Gastroesophageal sphincter (tissue), 4 donors: ENCODE results near the gene RFX2. TPM values are rescaled to one million over a fixed set of nuclear protein-coding genes. Genes with fewer than 3 reads are reported as not detected.

Experiments
- ATAC-seq: fragments of 150-250 bp; one replicate; pipeline ENCODE4 v1.9.1; 2016; ENCODE audit warnings: mild to moderate bottlenecking, moderate library complexity
- H3K27ac ChIP-seq, 4 donors: fragments of 200-600 bp; sonication (generic) in 3 of 4; 1 replicate in 3 of 4; 2 replicates in 1 of 4; pipeline ENCODE4 v1.5.1; 2016 to 2019
- H3K27me3 ChIP-seq: fragments of 200-600 bp; sonication (generic); one replicate; pipeline ENCODE4 v1.5.1; 2019
- H3K36me3 ChIP-seq, 2 donors: fragments of 200-600 bp; sonication (generic); one replicate each; pipeline ENCODE4 v1.5.1; 2019; ENCODE audit warnings: control low read depth in 1 of 2
- H3K4me1 ChIP-seq, 3 donors: fragments of 200-600 bp; sonication (generic); 1 replicate in 2 of 3; 2 replicates in 1 of 3; pipeline ENCODE4 v1.5.1; 2016 to 2019; ENCODE audit warnings: control low read depth in 2 of 3
- H3K4me3 ChIP-seq, 2 donors: fragments of 200-600 bp; sonication (generic); one replicate each; pipeline ENCODE4 v1.5.1; 2019; ENCODE audit warnings: mild to moderate bottlenecking in 1 of 2, moderate library complexity in 1 of 2
- H3K9me3 ChIP-seq, 3 donors: fragments of 200-600 bp; sonication (generic); one replicate each; pipeline ENCODE4 v1.5.1; 2017 to 2019; ENCODE audit warnings: control low read depth in 2 of 3
- EP300 ChIP-seq: sonication (generic); formaldehyde crosslinking; IDR thresholded peaks from one replicate; pipeline ENCODE4 v1.6.1; 2017; ENCODE audit warnings: antibody characterized with exemption, mild to moderate bottlenecking
- POLR2A ChIP-seq, 2 donors: fragments of 450-650 bp; IDR thresholded peaks; one replicate each; pipeline ENCODE4 v1.6.1; 2017; ENCODE audit warnings: antibody characterized with exemption in 2 of 2, mild to moderate bottlenecking in 2 of 2, moderate library complexity in 1 of 2
- POLR2AphosphoS5 ChIP-seq: sonication (generic); formaldehyde crosslinking; IDR thresholded peaks from one replicate; pipeline ENCODE4 v1.6.1; 2017; ENCODE audit warnings: antibody characterized with exemption
- whole genome bisulfite sequencing, 2 donors: methylation state at CpG; one replicate each; pipeline ENCODE4 v1.1.5; 2018; ENCODE audit warnings: low coverage in 1 of 2; 5-methylcytosine and 5-hydroxymethylcytosine counted together
- total RNA-seq, 4 donors: library from RNA; depleted of rRNA; stranded (reverse); fragments of >200 nt; gene quantifications; one replicate each; pipeline ENCODE4 v1.1.0, GENCODE V29; 2016
- TF ChIP-seq, protein P1 (sequence below), 4 experiments: fragments of 200-600 bp in 2 of 4; fragments of 450-650 bp in 2 of 4; sonication (generic) in 1 of 4; IDR thresholded peaks; one replicate each; pipeline ENCODE4 v1.5.1; 2017 to 2019; ENCODE audit warnings: antibody characterized with exemption in 4 of 4, mild to moderate bottlenecking in 2 of 4, moderate library complexity in 2 of 4

RFX2 gene
- total RNA-seq, 4 donors from 2014 or later: 18.7 to 49.1 (median 37.6) TPM

DNA sequence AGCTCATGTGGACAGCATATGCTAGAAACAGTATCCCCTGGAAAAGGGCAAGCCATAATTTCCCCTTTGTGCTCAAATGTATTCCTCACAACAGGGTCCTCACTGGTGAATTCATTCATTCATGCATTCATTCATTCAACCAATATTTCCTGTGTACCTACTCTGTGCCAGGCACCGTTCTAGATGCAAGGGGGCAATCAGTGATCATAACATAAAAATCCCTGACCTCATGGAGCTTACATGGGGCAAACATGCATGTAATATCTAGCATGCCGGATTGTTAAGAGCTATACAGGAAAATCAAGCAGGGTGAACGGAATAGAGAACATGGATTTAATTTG lies 134.9 kb downstream of the RFX2 start:
- Histone ChIP-seq H3K9me3 (no peaks in the 10 kb centered on the region), H3K4me3 (no peak overlapping the region), H3K36me3 (peaks cover 0 to 26% of the 10 kb centered on the region in 2 donors), H3K27ac (no peak overlapping the region), H3K27me3 (no peaks in the 10 kb centered on the region), H3K4me1 (peaks cover 6 to 92% (median 32%) of the 10 kb centered on the region in 3 donors)
- no peak for ATAC-seq
- WGBS, 2 donors: 84 to 86% methylated on average over 3 of the region's 3 CpGs
- TF ChIP-seq POLR2A (IDR thresholded peaks at IDR 0.05) (no peak), POLR2AphosphoS5 (no peak), EP300 (no peak)
- TF ChIP-seq, protein P1, sequence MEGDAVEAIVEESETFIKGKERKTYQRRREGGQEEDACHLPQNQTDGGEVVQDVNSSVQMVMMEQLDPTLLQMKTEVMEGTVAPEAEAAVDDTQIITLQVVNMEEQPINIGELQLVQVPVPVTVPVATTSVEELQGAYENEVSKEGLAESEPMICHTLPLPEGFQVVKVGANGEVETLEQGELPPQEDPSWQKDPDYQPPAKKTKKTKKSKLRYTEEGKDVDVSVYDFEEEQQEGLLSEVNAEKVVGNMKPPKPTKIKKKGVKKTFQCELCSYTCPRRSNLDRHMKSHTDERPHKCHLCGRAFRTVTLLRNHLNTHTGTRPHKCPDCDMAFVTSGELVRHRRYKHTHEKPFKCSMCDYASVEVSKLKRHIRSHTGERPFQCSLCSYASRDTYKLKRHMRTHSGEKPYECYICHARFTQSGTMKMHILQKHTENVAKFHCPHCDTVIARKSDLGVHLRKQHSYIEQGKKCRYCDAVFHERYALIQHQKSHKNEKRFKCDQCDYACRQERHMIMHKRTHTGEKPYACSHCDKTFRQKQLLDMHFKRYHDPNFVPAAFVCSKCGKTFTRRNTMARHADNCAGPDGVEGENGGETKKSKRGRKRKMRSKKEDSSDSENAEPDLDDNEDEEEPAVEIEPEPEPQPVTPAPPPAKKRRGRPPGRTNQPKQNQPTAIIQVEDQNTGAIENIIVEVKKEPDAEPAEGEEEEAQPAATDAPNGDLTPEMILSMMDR (IDR thresholded peaks at IDR 0.05): no peak

DNA sequence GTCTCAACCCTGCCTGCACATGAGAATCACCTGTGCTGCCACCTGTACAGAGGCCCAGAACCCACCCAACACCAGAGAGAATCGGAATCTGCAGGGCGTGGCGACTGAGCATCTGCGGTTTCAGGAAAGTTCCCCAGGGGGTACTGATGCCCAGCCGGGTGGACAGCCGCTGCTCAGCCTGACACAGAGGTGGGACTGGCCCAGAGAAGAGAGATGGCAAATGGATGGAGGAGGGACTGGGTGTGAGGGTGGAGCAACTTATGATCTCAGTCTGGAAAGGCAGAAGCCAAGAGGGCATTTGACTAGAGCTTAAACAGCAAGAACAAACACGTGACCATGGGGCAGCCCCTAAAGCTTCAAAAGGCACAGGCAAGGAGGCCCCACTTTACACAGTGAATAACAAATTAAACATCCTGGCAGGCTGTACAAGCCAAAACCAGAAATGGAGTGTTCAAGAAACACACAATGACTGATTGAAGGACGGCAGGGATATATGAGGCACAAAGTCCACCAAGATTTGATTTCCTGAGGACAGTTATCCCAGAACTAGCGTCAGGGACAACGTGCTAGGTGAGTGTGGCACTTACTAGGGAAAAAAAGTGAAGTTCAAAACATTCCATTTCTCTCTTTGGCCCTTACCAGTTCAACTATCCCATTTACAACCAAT lies 135.4 kb downstream of the RFX2 start:
- TF ChIP-seq POLR2A (IDR thresholded peaks at IDR 0.05) (no peak), EP300 (no peak), POLR2AphosphoS5 (no peak)
- TF ChIP-seq, protein P1 (IDR thresholded peaks at IDR 0.05): no peak
- Histone ChIP-seq H3K27ac (peak overlapping the region in 1 of 4 donors; percentile 5), H3K27me3 (no peaks in the 10 kb centered on the region), H3K4me1 (peaks cover 6 to 93% (median 32%) of the 10 kb centered on the region in 3 donors), H3K9me3 (no peaks in the 10 kb centered on the region), H3K4me3 (no peak overlapping the region), H3K36me3 (peaks cover 0 to 26% of the 10 kb centered on the region in 2 donors)
- no peak for ATAC-seq
- 40 to 49% methylated on average over 4 of the region's 10 CpGs for WGBS, 2 donors

DNA sequence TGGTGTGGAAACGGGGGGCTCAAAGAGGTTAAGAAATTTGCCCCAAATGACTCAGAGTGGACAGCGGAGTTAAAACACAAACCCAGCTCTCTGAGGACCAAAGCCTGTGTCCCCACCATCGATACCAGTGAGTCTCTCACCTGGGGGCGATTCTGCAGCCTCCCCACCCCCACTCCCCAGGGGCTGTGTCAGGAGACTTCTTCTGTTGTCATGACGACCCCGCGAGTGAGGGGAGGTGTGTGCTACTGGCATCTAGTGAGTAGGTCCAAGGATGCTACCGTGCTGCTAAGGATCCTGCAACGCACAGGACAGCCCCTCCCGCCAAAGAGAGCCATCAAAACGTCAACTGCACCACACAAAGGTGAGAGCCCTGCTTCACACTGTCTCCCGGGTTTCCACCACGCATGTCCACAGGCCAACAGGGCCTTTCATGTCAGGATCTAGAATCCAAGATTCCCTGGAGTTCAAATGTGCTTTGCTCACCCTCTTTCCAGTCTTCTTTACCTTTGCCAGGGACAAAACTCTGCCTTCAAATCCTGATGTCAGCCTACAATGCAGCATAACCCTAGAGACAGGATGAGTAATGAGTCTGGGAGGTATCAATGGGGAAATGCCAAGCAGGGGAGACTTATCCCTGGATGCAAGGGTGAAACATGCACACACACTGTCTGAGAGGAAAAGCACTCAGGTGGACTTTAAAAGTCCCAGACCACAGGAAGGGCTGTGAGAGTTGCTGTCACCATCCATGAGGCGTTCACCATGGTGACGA lies 136.2 kb downstream of the RFX2 start:
- no peak for TF ChIP-seq EP300
- no peak for TF ChIP-seq POLR2AphosphoS5
- TF ChIP-seq, protein P1 (IDR thresholded peaks at IDR 0.05): no peak
- Histone ChIP-seq H3K27me3 (no peaks in the 10 kb centered on the region), H3K36me3 (peaks cover 0 to 26% of the 10 kb centered on the region in 2 donors), H3K9me3 (no peaks in the 10 kb centered on the region), H3K27ac (peak overlapping the region in 1 of 4 donors; percentile 32), H3K4me1 (peaks cover 6 to 93% (median 39%) of the 10 kb centered on the region in 3 donors), H3K4me3 (no peak overlapping the region)
- ATAC-seq: no peak
- WGBS, 2 donors: 77 to 80% methylated on average over 1 to 5 of the region's 15 CpGs

DNA sequence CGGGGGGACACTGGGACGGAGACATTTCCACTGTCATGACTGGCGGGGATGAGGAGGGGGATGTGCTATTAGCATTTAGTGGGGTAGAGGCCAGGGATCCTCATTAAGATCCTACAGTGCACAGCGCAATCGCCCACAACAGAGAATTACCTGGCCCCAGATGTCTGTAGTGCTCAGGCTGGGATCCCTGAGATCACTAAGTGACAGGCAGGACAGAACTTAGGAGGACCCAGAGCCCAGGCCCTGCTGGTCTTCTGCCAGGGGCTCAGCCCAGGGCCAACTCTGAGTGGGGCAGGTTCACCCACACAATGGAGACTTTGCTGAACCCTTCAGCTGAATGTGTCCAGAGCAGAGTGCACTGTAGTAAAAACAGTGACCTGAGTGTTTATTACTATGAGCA lies 136.9 kb downstream of the RFX2 start:
- WGBS, 2 donors: 80% methylated on average over 1 of the region's 5 CpGs; no CpG with 5 or more reads in 1 of the 2 donors
- no peaks in the 10 kb centered on the region for H3K27me3 ChIP-seq
- H3K9me3 ChIP-seq: no peaks in the 10 kb centered on the region
- no peak overlapping the region for H3K27ac ChIP-seq
- H3K4me3 ChIP-seq: no peak overlapping the region
- no peak for ATAC-seq
- TF ChIP-seq POLR2AphosphoS5 (no peak), POLR2A (IDR thresholded peaks at IDR 0.05) (no peak), EP300 (no peak)
- TF ChIP-seq, protein P1 (IDR thresholded peaks at IDR 0.05): no peak
- H3K4me1 ChIP-seq: peaks cover 9 to 93% (median 39%) of the 10 kb centered on the region in 3 donors
- peaks cover 0 to 26% of the 10 kb centered on the region in 2 donors for H3K36me3 ChIP-seq
